ENCODE data around the gene SHROOM3. TPM values are rescaled to one million over a fixed set of nuclear protein-coding genes. Genes with fewer than 3 reads are reported as not detected.

Gene SHROOM3
- total RNA-seq, 1 donor from 2014 or later: 6.9 TPM

DNA sequence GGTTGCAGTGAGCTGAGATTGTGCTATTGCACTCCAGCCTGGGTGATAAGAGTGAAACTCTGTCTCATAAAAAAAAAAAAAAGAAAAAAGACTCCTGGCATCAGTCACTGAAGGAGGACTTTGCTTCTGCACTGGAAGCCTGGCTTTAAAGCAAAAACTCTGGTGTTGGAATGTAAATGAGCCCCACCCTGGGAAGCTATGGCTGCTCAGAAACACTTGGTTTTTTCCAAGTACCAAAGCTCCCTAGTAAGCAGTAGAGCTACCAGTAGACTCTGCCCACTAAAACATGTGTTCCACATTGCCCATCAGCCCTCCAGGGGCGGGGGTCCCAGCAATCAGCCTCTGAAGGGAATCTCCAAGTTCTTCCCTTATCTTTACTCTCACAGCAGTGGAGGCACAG is 154.4 kb downstream of the SHROOM3 start:
- H3K27ac ChIP-seq: no peak overlapping the region
- peaks cover 2% of the 10 kb centered on the region for H3K4me1 ChIP-seq
- no peaks in the 10 kb centered on the region for H3K27me3 ChIP-seq
- no peaks in the 10 kb centered on the region for H3K9me3 ChIP-seq
- TF ChIP-seq CTCF (IDR thresholded peaks at IDR 0.05) (no peak), POLR2A (IDR thresholded peaks at IDR 0.05) (no peak), POLR2AphosphoS5 (IDR thresholded peaks at IDR 0.05; ENCODE audit: insufficient read depth in 1 of 2, low read depth in 1 of 2) (no peak)
- H3K36me3 ChIP-seq: no peaks in the 10 kb centered on the region
- no peak overlapping the region for H3K4me3 ChIP-seq
- no peak for DNase-seq (ENCODE audit: extremely low spot score in 2 of 2)
- intact Hi-C loops (cut with DNase I): no loop called here

DNA sequence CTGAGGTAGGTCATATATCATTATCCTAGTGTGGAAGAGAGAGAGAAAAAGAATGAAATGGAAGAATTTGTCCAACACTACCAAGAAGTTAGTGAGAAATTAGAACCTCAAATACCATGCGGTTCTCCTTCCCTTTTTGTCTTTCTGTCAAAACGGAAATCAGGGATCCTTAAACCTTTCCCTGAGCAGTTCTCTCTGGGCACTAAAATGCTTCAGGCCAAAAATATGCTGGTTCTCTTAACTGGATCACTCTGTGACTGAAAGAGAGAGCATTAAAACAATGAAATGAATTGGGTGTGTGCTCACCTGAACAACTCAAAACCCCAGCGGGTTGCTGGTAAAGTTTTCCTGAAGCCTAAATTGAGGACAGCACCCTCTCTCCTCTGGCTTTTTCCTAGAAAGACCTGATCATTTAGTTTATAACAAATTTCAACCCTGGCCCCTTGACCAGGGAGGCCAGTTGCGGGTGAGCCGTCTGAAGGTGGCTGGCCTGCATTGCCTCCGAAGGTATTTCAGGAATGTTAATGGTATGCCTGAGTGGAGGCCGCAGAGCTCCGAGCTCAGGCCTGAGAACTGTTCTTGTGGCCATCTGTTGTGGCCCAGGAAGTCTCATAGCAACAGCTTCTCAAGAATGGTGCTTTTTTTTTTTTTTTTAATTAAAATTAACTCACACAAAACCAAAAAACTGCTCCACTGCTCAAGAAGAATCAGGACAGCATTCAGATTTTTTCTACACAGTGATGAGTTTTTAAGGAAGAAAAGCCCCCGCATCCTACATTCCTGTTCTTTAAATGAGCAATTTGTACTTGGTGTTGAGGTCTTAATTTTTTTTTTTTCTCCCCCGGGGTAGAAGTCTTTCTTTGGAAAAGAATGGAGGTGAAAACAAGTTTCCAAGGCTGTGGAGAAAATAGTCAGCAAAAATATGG is 155.1 kb downstream of the SHROOM3 start:
- Histone ChIP-seq H3K27me3 (no peaks in the 10 kb centered on the region), H3K27ac (no peak overlapping the region), H3K4me1 (no peaks in the 10 kb centered on the region), H3K4me3 (no peak overlapping the region), H3K9me3 (no peaks in the 10 kb centered on the region), H3K36me3 (no peaks in the 10 kb centered on the region)
- intact Hi-C loops (cut with DNase I): no loop called here
- DNase-seq (ENCODE audit: extremely low spot score in 2 of 2): no peak
- TF ChIP-seq POLR2A (IDR thresholded peaks at IDR 0.05) (no peak), POLR2AphosphoS5 (IDR thresholded peaks at IDR 0.05; ENCODE audit: insufficient read depth in 1 of 2, low read depth in 1 of 2) (no peak), CTCF (IDR thresholded peaks at IDR 0.05) (no peak)

- Histone ChIP-seq H3K27ac (no peak overlapping the region), H3K27me3 (no peaks in the 10 kb centered on the region), H3K9me3 (no peaks in the 10 kb centered on the region), H3K36me3 (no peaks in the 10 kb centered on the region), H3K4me1 (no peaks in the 10 kb centered on the region), H3K4me3 (no peak overlapping the region)
- no peak for DNase-seq (ENCODE audit: extremely low spot score in 2 of 2)
- no peak for TF ChIP-seq POLR2A (IDR thresholded peaks at IDR 0.05)
- intact Hi-C loops (cut with DNase I): no loop called here
Measured at GRCh38 chr4:76590798-76591281, 155.8 kb downstream of the SHROOM3 start.

GRCh38 chr4:76591992-76592391 is 157.0 kb downstream of the SHROOM3 start:
- no peak for TF ChIP-seq POLR2A (IDR thresholded peaks at IDR 0.05)
- H3K27ac ChIP-seq: no peak overlapping the region
- no peaks in the 10 kb centered on the region for H3K36me3 ChIP-seq
- H3K4me3 ChIP-seq: no peak overlapping the region
- no peak for DNase-seq (ENCODE audit: extremely low spot score in 2 of 2)
- H3K27me3 ChIP-seq: no peaks in the 10 kb centered on the region
- no peaks in the 10 kb centered on the region for H3K4me1 ChIP-seq
- H3K9me3 ChIP-seq: no peaks in the 10 kb centered on the region
- intact Hi-C loops (cut with DNase I): no loop called here

GRCh38 chr4:76592460-76592859 is 157.4 kb downstream of the SHROOM3 start:
- Histone ChIP-seq H3K4me1 (no peaks in the 10 kb centered on the region), H3K4me3 (no peak overlapping the region), H3K9me3 (no peaks in the 10 kb centered on the region), H3K27ac (no peak overlapping the region), H3K36me3 (no peaks in the 10 kb centered on the region), H3K27me3 (no peaks in the 10 kb centered on the region)
- intact Hi-C loops (cut with DNase I): no loop called here
- TF ChIP-seq POLR2A (IDR thresholded peaks at IDR 0.05): no peak
- TF ChIP-seq CTCF (IDR thresholded peaks at IDR 0.05): no peak
- no peak for DNase-seq (ENCODE audit: extremely low spot score in 2 of 2)

GRCh38 chr4:76594173-76594572 is 159.1 kb downstream of the SHROOM3 start:
- Histone ChIP-seq H3K27ac (no peak overlapping the region), H3K36me3 (no peaks in the 10 kb centered on the region), H3K9me3 (no peaks in the 10 kb centered on the region), H3K27me3 (no peaks in the 10 kb centered on the region), H3K4me1 (no peaks in the 10 kb centered on the region), H3K4me3 (no peak overlapping the region)
- TF ChIP-seq POLR2A (IDR thresholded peaks at IDR 0.05) (no peak), POLR2AphosphoS5 (IDR thresholded peaks at IDR 0.05; ENCODE audit: insufficient read depth in 1 of 2, low read depth in 1 of 2) (no peak), CTCF (IDR thresholded peaks at IDR 0.05) (no peak)
- intact Hi-C loops (cut with DNase I): no loop called here
- no peak for DNase-seq (ENCODE audit: extremely low spot score in 2 of 2)
